ENCODE results near the gene FRK. TPM values are rescaled to one million over a fixed set of nuclear protein-coding genes. Genes with fewer than 3 reads are reported as not detected.

FRK gene
- total RNA-seq, 4 donors from 2014 or later: 0.44 to 1.3 (median 0.63) TPM

DNA sequence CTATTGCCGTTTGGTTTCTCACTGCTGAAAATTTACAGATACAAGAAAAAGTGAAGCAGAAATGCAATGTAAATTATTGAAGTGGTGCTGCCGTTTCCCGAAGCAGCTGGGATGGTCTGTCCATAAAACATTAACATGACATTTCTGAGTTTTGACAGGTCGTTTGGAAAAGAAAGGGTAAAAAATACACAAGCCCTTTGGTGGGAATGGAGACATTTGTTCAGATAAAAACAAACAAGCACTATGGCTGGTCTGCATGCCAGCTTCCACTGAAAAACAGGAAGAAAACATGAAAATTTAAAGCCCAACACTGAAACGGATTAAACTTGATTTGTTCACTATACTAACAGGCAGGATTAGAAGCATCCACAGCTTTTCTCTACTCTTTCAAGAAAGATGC, 155.2 kb downstream of the FRK start:
- TF ChIP-seq, protein P1, sequence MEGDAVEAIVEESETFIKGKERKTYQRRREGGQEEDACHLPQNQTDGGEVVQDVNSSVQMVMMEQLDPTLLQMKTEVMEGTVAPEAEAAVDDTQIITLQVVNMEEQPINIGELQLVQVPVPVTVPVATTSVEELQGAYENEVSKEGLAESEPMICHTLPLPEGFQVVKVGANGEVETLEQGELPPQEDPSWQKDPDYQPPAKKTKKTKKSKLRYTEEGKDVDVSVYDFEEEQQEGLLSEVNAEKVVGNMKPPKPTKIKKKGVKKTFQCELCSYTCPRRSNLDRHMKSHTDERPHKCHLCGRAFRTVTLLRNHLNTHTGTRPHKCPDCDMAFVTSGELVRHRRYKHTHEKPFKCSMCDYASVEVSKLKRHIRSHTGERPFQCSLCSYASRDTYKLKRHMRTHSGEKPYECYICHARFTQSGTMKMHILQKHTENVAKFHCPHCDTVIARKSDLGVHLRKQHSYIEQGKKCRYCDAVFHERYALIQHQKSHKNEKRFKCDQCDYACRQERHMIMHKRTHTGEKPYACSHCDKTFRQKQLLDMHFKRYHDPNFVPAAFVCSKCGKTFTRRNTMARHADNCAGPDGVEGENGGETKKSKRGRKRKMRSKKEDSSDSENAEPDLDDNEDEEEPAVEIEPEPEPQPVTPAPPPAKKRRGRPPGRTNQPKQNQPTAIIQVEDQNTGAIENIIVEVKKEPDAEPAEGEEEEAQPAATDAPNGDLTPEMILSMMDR (IDR thresholded peaks at IDR 0.05; ENCODE audit: low read depth): no peak

DNA sequence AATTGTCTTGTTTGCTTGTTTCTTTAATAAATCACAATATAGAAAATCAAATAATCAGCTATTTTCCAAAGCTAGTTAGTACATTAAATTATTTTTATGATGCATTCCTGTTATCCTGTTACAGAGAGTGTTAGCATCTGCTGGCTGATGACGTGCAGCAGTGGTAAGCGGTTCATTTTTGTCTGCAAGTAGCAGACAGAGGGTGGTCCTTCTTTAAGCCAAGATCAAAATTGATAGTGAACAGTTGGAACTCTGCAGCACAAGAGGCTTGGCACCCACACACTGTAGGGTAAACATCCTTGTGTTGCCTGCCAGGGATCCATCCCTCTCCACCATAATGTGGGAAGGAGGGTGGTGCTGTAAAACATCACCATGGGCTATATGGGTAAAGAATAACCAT, 158.3 kb downstream of the FRK start:
- TF ChIP-seq, protein P1 (IDR thresholded peaks at IDR 0.05; ENCODE audit: low read depth): no peak

DNA sequence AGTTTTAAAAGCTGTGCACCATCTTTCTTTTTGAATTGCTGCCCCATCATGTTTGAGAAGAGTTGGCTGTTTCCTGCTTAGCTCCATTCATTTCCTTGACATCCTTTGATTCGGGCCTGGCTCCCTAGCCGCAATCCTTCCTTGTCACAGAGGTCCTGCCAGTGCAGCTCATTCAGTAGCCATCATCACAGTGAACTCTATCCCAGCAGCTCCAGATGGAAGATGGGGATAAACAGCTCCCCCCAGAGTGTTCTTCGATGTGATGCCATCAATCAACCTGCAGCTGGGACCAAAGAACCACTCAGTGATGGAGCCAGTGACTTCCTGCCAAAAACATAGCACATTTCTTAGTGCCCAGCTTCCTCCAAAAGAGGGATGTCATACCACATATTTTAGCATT, 158.8 kb downstream of the FRK start:
- TF ChIP-seq, protein P1 (IDR thresholded peaks at IDR 0.05; ENCODE audit: low read depth): no peak

DNA sequence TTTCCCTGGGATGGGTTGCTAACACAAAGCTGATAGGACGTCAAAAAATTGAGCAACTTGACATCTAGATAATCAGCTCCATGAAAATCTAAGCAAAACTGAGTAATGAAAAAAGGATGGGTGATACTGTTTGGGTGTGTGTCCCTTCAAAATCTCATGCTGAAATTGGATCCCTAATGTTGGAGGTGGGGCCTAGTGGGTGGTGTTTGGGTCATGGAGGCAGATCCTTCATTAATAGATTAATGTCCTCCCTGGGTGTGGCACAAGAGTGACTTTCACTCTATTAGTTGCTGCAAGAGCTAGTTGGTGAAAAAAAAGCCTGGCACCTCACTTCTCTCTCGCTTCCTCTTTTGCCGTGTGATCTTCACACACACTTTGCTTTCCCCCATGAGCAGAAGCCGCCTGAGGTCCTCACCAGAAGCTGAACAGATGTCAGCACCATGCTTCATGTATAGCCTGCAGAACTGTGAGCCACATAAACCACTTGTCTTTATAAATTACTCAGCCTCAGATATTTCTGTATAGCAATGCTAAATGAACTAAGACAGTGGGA, 160.9 kb downstream of the FRK start:
- TF ChIP-seq, protein P1 (IDR thresholded peaks at IDR 0.05; ENCODE audit: low read depth): no peak

DNA sequence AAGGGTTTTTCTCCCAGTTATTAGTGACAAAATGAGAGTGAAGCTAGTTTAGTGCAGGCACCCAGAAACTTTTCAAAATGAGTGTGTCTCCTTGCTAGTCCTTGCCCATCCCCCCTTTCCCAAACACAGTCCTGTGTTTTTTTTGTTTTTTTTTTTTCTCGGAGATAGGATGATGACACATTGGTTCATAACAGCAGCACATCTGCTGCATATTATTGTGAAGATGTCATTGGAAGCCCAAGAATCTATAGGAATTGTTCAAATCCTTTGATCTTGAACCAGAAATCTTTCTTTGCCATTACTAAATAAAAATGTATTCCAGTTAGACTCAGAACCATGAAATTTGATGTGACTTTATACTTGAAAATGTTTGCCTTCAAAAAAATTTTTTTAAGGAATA, 162.4 kb downstream of the FRK start:
- TF ChIP-seq, protein P1 (IDR thresholded peaks at IDR 0.05; ENCODE audit: low read depth): no peak

DNA sequence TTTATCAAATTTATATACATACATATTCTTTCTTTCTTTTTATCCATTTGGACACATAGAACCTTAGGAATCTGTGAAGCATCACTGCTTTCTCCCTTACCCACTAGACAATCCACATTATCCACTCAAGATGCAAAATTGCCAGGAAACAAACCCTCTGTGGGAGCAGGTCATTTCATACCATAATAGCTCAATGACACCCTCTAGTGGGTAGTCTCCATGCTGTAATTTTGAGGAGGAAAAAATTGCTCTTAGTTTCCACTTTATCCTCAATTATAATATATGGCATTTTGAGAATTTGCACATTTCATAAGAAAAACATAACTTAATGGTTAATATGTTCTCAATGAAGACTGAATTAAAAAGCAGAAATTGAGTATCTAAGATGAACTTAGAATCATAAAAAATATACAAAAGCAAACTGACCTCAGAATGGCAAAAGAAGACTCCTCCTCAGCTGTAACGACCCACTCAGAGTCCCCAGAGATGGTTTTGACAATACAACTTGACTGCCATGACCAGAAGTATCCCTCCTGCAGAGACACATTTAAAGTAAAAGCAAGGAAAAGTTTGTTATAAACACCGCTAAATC, 164.1 kb downstream of the FRK start:
- TF ChIP-seq, protein P1 (IDR thresholded peaks at IDR 0.05; ENCODE audit: low read depth): no peak

DNA sequence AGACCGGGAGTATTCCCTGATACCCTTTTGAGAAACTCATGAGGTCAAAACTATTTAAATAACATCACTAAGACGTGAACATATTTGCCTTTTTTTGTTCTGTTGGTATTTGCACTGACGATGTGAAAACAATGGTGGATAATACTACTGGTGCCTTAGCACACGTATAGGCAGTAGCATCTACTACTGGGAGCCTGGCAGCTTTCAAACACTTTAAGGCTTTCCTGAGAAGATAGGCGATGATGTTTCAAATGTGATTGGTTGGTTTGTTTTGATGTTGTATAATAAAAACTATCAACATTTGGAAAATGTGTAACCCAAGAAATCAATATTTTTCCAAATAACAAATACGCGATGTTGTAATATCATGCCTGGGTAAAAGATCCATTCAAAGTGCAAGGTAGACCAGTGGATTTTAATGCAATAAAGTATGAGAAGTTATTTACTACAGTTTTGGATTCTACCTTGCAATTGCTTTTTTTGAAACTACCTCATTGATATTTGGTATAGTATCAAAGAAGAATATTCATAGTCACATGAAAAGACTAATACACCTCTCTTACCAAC, 166.2 kb downstream of the FRK start:
- TF ChIP-seq, protein P1 (IDR thresholded peaks at IDR 0.05; ENCODE audit: low read depth): no peak
